HG03469 (cell line): ENCODE measurements around the gene HS3ST3B1.

Source experiments
- ATAC-seq: cut with Tn5 transposase; IDR thresholded peaks from one replicate; pipeline ENCODE4 v1.9.1; 2021; ENCODE audit warnings: mild to moderate bottlenecking, moderate library complexity, moderate number of reproducible peaks; ENCODE audit not compliant: unreplicated experiment

The HS3ST3B1 gene

DNA sequence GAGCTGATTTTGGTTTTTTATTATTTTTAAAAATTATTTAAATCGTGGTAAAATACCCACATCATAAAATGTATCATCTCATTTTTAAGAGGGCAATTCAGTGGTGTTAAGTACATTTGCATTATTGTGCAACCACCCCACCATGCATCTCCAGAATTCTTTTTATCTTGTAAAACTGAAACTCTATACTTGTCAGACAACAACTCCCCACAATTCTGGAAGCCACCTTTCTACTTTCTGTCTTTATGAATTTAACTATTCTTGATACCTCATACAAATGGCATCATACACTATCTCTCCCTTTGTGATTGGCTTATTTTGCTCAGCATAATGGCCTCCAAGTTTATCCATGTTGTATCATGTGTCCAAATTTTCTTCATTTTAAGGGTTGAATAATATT is 97.9 kb downstream of the HS3ST3B1 start:
- no peak for ATAC-seq
